GM19193 (cell line): ENCODE data around the gene EPS8L3.

Experiments used
- POLR2A ChIP-seq: IDR thresholded peaks from 4 replicates; pipeline ENCODE4 v1.6.1; 2011; ENCODE audit not compliant: insufficient read depth, insufficient read length; ENCODE audit errors: extremely low read depth

Gene EPS8L3

DNA sequence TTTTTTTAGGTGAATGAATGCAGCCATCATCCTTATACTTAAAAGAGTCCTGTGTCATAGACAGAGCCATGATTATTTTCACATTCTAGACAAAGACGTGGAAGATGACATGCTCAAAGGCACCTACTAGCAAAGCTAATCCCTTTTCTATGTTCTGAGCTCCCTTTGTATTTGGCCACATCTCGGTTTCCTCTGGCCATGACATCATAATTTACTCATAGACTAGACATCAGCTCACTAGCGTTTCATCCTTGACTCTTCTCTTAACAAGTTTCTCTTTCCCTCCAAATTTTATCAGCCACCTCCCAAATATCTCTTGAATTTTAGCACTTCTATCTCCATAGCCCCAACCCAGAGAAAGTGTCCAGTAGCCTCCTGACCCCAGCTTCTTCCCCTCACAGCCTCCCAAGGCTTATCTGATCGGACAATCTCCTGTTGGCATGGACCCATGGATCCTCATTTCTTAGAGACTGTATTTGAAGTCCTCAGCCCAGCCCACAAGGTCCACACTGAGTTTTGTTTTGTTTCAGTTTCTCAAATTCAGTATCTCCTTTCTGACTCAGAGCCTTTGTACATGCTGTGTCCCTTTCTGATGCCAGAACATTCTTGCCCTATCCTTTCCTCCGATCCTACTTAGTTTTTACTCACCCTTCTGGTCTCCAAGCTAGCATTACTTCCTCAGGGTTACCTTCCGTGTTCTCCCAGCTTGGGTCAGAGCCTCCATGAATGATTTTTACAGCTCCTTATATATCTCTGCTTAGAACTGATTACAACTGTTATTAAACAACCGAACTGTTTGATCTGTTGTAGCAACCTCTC, 33.0 kb upstream of the EPS8L3 start:
- no peak for TF ChIP-seq POLR2A

DNA sequence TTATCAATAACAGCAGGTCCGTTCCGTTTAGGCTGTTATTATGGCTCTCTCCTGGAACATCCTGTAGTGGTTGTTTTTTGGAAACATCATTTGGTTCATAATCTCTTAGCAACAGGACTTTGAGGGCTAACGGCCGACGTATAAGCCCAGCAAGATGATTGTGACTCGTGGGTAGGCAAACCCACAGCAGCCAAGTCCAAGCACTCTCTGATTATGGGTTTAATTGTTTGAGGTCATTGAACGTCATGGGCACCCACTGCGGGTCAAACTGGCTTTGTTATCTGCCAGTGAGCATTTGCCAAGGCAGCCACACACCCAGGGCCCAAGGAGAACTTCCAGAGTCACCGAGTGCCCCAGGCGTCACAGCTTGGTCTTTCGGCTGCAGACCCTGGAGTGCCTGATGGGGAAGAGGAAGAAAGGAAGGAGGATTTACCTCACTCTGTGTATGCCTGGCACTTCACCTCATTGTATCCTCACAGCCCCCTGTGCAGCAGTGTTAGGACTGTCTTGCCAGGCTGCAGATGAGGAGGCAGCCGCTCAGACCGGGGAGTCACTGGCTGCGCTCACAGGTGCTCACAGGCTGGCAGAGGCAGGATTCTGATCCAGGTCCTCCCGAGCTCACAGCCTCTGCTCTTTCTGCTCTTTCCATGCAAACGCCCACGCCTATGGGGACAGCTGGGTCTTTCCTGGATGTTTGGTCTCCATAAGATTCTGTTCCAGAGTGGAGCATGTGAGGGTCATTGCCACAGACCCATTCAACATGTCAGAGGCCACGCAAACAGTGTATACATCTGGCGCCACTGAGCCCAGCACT, 30.8 kb upstream of the EPS8L3 start:
- no peak for TF ChIP-seq POLR2A

DNA sequence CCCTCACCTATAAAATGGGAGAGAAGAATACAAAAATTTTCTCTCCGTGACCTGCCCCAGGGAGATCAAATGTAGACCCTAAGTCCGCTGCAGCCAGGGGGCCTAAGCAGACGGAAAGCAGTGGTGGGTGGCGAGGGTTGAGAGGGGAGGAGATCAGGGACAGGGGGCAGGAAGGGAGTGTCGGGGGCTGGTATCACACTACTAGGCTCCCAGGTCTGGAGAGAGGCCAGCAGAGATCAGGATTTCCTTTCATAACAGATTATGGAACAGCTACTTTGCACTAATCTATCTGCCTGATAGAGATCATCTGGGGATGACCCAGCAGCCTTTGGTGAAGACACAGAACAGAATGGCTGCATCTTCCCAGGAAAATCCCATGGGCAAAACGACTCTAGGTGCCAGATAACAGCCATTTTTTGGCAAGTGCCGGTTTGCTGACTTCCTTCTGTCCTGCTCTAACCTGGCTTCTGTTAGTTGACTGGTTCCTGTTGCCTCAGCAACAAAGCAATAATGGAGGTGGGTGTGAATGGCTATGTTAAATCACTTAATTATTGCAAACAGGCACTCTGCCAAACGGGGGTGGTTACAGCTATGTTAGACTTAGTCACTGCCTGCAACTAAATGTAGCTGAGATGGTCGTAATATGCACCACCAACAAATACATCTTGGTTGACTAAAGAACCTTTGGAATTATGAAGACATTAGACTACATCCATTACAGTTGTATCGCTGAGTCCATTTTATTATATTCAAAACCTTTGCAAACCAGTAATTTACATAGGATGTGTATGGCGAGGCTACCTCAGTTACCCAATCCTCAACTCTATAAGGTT, 30.0 kb upstream of the EPS8L3 start:
- no peak for TF ChIP-seq POLR2A

DNA sequence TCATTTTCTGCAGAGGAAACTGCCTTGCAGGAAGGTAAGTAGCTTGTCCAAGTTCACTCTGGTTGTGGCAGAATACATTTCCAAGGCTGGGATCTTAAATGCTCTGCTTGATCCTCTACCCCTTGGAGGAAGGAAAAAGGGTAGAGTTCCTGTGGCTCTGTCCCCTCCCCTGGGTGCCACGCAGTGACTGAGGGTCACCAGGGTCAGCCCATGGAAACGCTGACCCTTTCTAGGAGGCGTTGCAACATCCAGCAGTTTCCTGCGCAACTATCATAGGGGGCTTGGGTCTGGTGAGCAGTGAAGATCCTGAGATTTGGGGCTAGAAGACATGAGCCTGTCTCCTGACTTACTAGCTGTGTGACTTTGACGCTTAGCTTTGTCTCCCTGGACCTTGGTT, 29.4 kb upstream of the EPS8L3 start:
- no peak for TF ChIP-seq POLR2A

DNA sequence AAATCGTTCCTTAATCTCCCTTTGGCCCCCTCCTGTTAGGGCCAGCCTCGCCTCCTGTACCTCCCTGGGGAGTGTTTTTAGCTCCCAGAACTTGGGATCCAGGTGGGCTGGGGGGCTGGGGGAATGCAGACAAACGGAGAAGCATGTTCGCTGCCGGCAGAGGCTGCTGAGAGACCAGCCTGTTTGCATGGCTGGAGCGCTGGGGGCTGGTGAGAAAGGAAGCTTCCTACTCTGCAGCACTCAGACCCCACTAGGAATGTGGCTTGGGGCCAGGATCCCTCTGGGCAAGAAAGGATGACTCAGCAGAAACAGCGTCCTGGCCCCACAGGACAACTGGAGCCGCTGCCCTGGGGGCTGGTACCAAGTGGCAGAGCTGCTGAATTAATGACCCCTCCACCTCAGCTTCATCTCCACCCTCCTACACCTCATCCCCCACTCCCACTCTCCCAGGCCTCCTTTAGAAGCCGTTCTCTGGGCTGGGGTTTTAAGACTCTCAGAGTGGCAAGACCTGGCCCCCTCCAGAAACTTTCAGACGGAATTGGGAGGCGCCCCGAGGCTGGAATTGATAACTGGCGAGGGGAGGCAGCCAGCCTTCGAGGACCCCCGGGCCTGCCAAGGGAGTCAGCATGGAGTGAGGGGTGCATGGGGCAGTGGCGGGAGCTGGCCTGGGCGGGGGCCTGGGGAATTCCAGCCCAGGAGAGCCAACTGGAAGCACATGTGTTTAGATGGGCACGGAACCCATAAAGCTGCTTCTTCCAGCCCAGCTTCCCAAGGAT, 28.5 kb upstream of the EPS8L3 start:
- TF ChIP-seq POLR2A = no peak

DNA sequence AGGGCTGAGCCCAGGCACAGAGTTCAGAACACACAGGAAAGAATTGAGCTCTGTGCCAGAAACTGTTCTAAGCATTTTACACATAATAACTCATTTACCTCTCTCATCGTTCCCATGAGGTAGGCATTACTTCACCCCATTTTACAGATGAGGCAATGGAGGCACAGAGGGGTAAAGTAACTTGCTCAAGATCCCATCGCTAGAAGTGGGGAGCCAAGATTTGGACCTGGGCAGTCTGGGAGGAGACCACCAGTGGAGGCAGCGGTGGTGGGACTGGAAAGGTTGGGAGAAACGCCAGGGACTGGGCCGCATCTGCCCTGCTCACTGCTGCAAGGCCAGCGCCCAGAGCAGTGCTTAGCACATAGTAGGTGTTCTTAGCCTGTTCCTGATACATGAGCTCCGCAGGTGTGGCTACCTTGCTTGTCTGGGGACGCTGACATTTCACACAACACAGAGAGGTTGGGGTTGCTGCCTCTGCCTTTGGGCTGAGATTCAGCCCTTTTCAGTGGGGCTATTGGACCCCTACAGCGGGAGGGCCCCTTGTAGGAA, 27.8 kb upstream of the EPS8L3 start:
- no peak for TF ChIP-seq POLR2A

DNA sequence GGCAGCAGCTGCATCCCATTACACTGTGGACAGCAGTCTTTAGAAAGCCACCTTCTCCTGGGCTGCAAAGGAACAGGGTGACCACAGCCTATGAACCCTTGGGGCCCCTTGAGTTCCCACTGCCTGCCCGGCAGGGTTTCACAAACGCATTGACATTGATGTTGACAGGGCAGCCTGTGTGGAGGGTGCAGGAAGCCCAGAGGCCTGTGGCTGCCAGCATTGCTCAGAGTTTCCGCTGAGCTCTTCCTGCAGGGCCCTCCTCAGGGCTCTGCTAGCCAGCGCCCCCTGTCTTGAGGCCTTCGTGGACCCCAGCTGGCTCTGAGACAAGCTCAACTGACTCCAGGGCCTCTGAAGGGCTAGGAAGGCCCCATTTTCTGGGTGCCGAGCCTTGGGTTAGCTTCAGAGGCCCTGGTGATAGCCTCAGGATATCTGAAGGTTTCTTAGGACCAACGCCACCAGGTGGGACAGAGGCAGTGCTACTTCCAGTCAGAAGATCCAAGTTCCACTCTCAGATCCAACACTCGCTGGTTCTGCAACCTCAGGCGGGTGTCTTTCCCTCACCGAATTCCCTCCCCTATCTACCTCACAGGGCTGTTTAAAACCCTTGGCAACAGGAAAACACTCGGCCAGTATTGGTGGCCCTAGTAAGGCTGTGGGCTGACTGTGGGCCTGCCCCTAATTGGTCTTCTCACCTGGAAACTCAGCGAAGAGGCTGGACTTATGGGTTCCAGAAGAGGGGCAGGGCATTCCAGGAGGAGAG, 27.2 kb upstream of the EPS8L3 start:
- no peak for TF ChIP-seq POLR2A

DNA sequence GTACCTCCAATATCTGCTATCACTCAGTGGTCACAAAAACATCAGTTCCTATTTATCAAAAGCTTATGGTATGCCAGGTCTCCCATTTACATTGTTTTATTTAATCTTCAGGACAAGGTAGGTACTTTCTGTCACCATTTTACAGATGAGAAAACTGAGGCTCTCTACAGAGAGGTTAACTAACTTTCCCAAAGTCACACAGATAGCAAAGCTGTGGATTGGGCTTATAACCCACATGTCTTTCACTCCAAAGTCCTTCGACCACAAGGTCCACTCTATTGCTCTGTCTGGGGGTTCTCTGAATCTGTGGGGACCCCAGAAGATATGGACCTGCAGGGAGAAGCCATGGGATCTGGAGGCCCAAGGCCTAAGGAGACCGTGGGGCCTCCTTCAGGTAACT, 26.6 kb upstream of the EPS8L3 start:
- no peak for TF ChIP-seq POLR2A

DNA sequence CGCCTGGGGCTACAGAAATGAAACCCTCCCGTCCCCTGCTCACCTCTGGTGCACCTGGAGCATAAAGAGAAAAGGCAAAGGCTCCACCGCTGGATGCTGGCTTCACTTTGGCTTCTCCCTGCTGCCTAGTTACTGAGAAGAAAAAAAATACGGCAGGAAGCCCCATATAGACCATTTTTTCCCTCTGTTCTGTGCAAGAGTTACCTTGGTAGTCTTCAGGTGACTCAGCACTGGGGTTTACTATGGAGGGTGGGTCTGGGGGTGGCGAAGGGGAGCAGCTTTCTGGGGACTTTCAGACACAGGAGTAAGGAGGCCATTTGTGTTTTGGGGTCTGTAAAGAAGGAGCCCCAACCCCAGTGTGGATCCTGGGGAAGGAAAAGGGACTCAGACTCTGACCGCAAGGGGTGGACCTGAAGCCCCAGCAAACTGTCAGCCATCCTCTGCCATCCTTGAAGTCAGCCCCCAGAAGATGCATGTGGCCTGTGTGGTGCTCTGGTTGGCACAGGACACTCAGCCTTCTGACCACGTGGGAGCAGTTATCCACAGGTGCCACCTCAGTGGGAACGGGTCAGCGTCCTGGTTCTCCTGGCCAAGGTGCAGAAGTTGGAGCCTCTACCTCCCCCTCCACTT, 25.9 kb upstream of the EPS8L3 start:
- no peak for TF ChIP-seq POLR2A

DNA sequence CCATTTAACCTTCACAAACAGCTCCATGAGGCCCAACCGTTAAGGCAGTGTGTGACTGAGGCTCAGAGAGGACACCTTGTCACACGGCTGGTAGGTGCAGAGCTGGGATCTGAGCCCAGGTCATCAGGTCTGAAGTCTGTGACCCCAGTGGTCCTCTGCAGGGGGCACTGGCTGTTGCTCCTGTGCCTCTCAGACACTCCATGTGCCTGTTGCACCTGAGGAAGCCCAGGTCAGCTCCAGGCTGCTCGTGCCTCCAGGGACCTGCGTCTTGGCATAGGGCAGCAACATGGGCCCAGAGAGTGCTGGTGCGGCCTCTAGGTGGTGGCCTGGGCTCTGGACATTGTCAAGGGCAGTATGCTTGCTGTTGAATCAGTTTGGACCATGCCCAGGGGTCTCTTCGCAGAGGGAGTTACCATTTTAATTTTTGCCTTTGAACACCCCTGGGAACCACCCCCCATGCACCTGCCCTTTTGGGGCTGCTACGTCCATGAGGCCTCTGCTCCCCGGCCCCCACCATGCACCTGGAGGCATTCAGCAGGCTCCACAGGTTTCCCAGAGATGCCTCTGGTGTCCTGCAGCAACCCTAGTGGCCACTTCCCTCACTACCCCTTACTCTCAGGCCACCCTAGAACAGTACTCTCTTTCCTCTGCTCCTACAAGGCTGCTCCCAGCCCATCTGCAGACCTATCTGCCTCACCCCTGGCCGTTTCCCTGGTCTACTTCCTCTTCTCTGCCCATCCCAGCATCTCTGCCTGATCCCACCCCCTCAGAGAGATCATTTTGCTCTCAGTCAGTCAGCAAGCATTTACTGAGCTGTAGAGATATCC, 25.2 kb upstream of the EPS8L3 start:
- TF ChIP-seq POLR2A = no peak

DNA sequence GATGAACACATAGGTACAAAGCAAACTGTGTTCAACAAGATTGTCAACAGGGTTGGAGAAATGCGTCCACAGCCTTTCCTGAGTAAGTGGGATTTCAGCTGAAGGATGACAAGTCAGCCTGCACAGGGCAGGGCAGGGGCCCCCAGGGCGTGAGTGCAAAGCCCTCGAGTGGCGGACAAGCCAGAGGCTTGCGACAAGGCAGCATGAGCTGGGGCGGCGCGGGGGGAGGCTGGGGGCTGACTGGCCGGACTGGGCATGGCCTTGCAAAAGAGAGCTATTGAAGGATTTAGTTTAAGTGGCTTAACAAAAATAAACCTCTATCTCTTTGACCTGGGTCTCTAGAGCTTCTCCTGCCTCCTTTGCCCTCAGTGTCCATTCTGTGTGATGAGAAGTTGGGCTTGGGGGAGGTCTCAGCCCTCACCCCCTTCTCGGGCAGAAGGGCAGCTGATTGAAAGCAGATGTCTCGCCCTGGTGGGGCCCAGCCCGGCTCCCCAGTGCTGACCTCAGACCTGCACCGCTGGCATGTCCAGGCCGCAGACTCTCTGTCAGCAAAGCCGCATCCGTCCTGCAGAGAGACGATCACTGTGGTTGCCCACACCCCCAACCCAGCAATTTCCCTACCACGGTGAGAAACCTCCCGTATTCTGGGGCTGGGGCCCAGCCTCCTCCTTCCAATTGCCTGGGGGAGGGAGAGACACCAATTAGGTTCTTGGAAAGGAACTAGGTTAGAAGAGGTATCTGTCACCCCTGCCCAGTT, 24.3 kb upstream of the EPS8L3 start:
- TF ChIP-seq POLR2A = no peak

DNA sequence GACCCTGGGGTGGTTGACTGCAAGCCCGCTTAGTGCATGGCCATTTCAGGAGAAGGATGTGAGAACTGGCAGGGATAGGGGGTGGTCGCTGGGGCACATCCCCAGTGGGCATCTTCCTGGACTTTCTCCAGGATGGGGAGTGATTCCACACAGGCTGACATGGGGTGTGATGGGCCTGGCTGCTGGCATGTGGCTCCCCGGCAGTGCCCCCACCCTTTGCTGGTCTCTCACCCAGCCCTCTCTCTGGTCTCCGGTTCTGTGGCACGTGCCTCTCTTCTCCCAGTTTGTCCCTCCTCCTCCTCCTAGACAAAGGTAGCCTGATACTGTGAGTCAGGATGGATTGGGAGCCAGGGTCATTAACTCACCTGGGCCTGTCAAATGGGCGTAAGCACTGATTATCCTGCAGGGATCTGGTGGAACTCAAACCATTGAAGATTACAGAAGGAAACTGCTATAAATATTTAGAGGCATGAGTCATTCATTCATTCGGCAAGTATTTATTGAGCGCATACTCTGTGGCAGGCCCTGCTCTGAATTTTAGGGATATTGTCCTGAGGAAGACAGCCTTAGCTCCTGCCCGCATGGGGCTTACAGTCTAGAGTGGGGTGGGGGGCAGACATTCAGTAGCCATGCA, 23.6 kb upstream of the EPS8L3 start:
- no peak for TF ChIP-seq POLR2A
